Suprapubic skin (tissue), 4 donors: Measurements from ENCODE around the gene AGPS. TPM values are rescaled to one million over a fixed set of nuclear protein-coding genes. Genes with fewer than 3 reads are reported as not detected.
"Not testable (repeated sequence)": the region's sequence is repeated elsewhere in the genome, so short reads cannot be mapped to it uniquely, and the experiment has no call there.

Source experiments
- DNase-seq, 2 donors: peaks; one replicate each; pipeline ENCODE4 v3.0.0-alpha.2; 2019; ENCODE audit warnings: low spot score in 2 of 2
- H3K27ac ChIP-seq: fragments of 200-600 bp; sonication (generic); one replicate; pipeline ENCODE4 v1.5.1; 2019
- H3K27me3 ChIP-seq: fragments of 200-600 bp; sonication (generic); one replicate; pipeline ENCODE4 v1.5.1; 2019
- H3K36me3 ChIP-seq: fragments of 200-600 bp; sonication (generic); one replicate; pipeline ENCODE4 v1.5.1; 2019
- H3K4me1 ChIP-seq: fragments of 200-600 bp; sonication (generic); one replicate; pipeline ENCODE4 v1.5.1; 2019
- H3K4me3 ChIP-seq: fragments of 200-600 bp; sonication (generic); one replicate; pipeline ENCODE4 v1.5.1; 2019; ENCODE audit warnings: mild to moderate bottlenecking
- H3K9me3 ChIP-seq: fragments of 200-600 bp; sonication (generic); one replicate; pipeline ENCODE4 v1.5.1; 2019
- CTCF ChIP-seq, 2 donors: fragments of 200-600 bp in 1 of 2; fragments of 450-650 bp in 1 of 2; sonication (generic) in 1 of 2; IDR thresholded peaks; one replicate each; pipeline ENCODE4 v1.5.1; 2016 to 2019; ENCODE audit warnings: antibody characterized with exemption in 2 of 2, mild to moderate bottlenecking in 1 of 2, moderate library complexity in 1 of 2
- EP300 ChIP-seq: sonication (generic); formaldehyde crosslinking; IDR thresholded peaks from one replicate; pipeline ENCODE4 v1.6.1; 2017; ENCODE audit warnings: antibody characterized with exemption
- POLR2A ChIP-seq, 2 donors: fragments of 450-650 bp; IDR thresholded peaks; one replicate each; pipeline ENCODE4 v1.6.1; 2017; ENCODE audit warnings: antibody characterized with exemption in 2 of 2, mild to moderate bottlenecking in 2 of 2, moderate library complexity in 2 of 2
- POLR2AphosphoS5 ChIP-seq, 3 donors: sonication (generic); formaldehyde crosslinking; IDR thresholded peaks; one replicate each; pipeline ENCODE4 v1.6.1; 2017; ENCODE audit warnings: antibody characterized with exemption in 3 of 3
- WGBS: methylation state at CpG from one replicate; pipeline ENCODE4 v1.1.5; 2018; 5-methylcytosine and 5-hydroxymethylcytosine counted together
- total RNA-seq, 4 donors: library from RNA; depleted of rRNA; stranded (reverse); fragments of >200 nt; gene quantifications; one replicate each; pipeline ENCODE4 v1.1.0, GENCODE V29; 2016

The AGPS gene
- total RNA-seq, 4 donors from 2014 or later = 10.9 to 19.4 (median 13.9) TPM

DNA sequence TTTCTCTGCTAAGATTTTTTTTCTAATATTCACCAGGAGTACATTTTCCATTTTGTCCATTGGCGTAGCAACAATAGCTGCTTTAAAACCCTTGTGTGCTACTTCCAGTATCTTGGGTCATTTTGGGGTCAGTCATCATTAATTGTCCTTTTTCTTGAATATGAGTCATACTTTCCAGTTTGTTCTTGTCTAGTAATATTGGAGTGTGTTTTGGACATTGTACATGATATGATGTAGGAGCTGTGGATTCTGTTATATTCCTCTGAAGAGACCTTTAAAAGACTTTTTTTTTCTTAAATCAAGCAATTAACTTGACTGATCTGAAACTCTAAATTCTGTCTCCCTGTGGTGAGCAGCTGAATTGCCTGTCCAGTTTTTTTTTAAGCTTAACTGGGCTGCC is 40.8 kb downstream of the AGPS start:
- no peaks in the 10 kb centered on the region for H3K27me3 ChIP-seq
- peaks cover 6% of the 10 kb centered on the region for H3K9me3 ChIP-seq
- TF ChIP-seq CTCF (IDR thresholded peaks at IDR 0.05) (no peak), POLR2AphosphoS5 (IDR thresholded peaks at IDR 0.05) (no peak), EP300 (no peak), POLR2A (IDR thresholded peaks at IDR 0.05) (no peak)
- WGBS = 92% methylated on average over 1 of the region's 1 CpG
- no peak overlapping the region for H3K4me3 ChIP-seq
- no peaks in the 10 kb centered on the region for H3K4me1 ChIP-seq
- no peak overlapping the region for H3K27ac ChIP-seq
- H3K36me3 ChIP-seq = no peaks in the 10 kb centered on the region
- DNase-seq = no peak

GRCh38 chr2:177434475-177434874 is 41.9 kb downstream of the AGPS start:
- WGBS = 95% methylated on average over 1 of the region's 1 CpG
- no peaks in the 10 kb centered on the region for H3K36me3 ChIP-seq
- no peak for DNase-seq

GRCh38 chr2:177445200-177445599 is 52.6 kb downstream of the AGPS start:
- H3K27ac ChIP-seq = no peak overlapping the region
- H3K27me3 ChIP-seq = no peaks in the 10 kb centered on the region
- H3K9me3 ChIP-seq = no peaks in the 10 kb centered on the region
- no peaks in the 10 kb centered on the region for H3K4me1 ChIP-seq
- 49% methylated on average over 1 of the region's 1 CpG for WGBS
- no peak for DNase-seq
- H3K36me3 ChIP-seq = peaks cover 29% of the 10 kb centered on the region
- TF ChIP-seq EP300 = no peak
- TF ChIP-seq POLR2AphosphoS5 (IDR thresholded peaks at IDR 0.05) = no peak
- TF ChIP-seq POLR2A (IDR thresholded peaks at IDR 0.05) = no peak
- TF ChIP-seq CTCF (IDR thresholded peaks at IDR 0.05) = no peak
- no peak overlapping the region for H3K4me3 ChIP-seq

More at GRCh38 chr2:177434475-177434874, 41.9 kb downstream of the AGPS start:
- Histone ChIP-seq H3K4me3 (no peak overlapping the region), H3K4me1 (no peaks in the 10 kb centered on the region), H3K9me3 (peaks cover 6% of the 10 kb centered on the region), H3K27ac (no peak overlapping the region), H3K27me3 (no peaks in the 10 kb centered on the region)
- TF ChIP-seq EP300 = no peak

GRCh38 chr2:177448031-177448430 is 55.5 kb downstream of the AGPS start:
- H3K27ac ChIP-seq = no peak overlapping the region
- DNase-seq = no peak
- 93% methylated on average over 2 of the region's 2 CpGs for WGBS
- H3K36me3 ChIP-seq = peaks cover 25% of the 10 kb centered on the region
- TF ChIP-seq POLR2AphosphoS5 (IDR thresholded peaks at IDR 0.05) (no peak), CTCF (IDR thresholded peaks at IDR 0.05) (no peak), POLR2A (IDR thresholded peaks at IDR 0.05) (no peak), EP300 (no peak)
- H3K9me3 ChIP-seq = no peaks in the 10 kb centered on the region
- H3K27me3 ChIP-seq = no peaks in the 10 kb centered on the region
- H3K4me1 ChIP-seq = no peaks in the 10 kb centered on the region
- H3K4me3 ChIP-seq = no peak overlapping the region

- H3K36me3 ChIP-seq = peaks cover 24% of the 10 kb centered on the region
- H3K4me1 ChIP-seq = no peaks in the 10 kb centered on the region
- no peaks in the 10 kb centered on the region for H3K9me3 ChIP-seq
- no peak overlapping the region for H3K27ac ChIP-seq
- H3K27me3 ChIP-seq = no peaks in the 10 kb centered on the region
- WGBS = 99% methylated on average over 2 of the region's 2 CpGs
- TF ChIP-seq POLR2AphosphoS5 (IDR thresholded peaks at IDR 0.05) (no peak), CTCF (IDR thresholded peaks at IDR 0.05) (no peak), POLR2A (IDR thresholded peaks at IDR 0.05) (no peak), EP300 (no peak)
- H3K4me3 ChIP-seq = no peak overlapping the region
- DNase-seq = no peak
Observed at GRCh38 chr2:177449159-177449558, 56.6 kb downstream of the AGPS start.

DNA sequence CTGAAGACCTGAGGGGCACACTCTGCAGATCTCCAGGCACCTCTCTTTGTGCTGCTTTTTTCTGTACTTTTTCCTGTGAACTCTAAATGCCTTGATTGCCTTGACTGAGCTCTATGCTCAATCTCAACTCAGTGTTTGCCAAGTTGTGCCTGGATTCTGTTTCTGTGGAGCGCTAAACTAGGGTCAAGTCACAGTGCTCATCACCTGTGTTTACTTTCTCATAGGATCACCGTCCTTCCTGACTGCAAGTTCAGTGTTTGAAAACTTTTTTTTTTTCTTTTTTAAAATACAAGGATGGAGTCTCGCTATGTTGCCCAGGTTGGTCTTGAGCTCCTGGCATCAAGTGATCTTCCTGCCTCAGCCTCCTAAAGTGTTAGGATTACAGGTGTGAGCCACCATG is 62.6 kb downstream of the AGPS start:
- Histone ChIP-seq H3K27ac (no peak overlapping the region), H3K4me3 (no peak overlapping the region), H3K27me3 (no peaks in the 10 kb centered on the region), H3K4me1 (no peaks in the 10 kb centered on the region), H3K36me3 (peaks cover 16% of the 10 kb centered on the region), H3K9me3 (no peaks in the 10 kb centered on the region)
- DNase-seq = no peak
- TF ChIP-seq POLR2A (IDR thresholded peaks at IDR 0.05) (no peak), CTCF (IDR thresholded peaks at IDR 0.05) (no peak), POLR2AphosphoS5 (IDR thresholded peaks at IDR 0.05) (no peak), EP300 (no peak)
- WGBS = 99% methylated on average over 3 of the region's 3 CpGs

DNA sequence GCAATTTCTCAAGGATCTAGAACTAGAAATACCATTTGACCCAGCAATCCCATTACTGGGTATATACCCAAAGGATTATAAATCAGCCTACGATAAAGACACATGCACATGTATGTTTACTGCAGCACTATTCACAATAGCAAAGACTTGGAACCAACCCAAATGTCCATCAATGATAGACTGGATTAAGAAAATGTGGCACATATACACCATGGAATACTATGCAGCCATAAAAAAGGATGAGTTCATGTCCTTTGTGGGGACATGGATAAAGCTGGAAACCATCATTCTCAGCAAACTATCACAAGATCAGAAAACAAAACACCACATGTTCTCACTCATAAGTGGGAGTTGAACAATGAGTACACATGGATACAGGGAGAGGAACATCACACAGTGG is 67.2 kb downstream of the AGPS start:
- H3K4me3 ChIP-seq, H3K27me3 ChIP-seq, H3K27ac ChIP-seq, H3K4me1 ChIP-seq, H3K9me3 ChIP-seq, DNase-seq: not testable (repeated sequence)
- H3K36me3 ChIP-seq = peaks cover 13% of the 10 kb centered on the region
- WGBS = 90% methylated on average over 1 of the region's 1 CpG
